Heart left ventricle (tissue), 13 donors: ENCODE data around the gene IL6.

Source experiments
- POLR2A ChIP-seq, 2 donors: fragments of 450-650 bp; IDR thresholded peaks; one replicate each; pipeline ENCODE4 v1.6.1; 2017; ENCODE audit warnings: antibody characterized with exemption in 2 of 2, mild to moderate bottlenecking in 2 of 2, moderate library complexity in 2 of 2
- TF ChIP-seq, protein P1 (sequence below), 12 donors: fragments of 200-600 bp; sonication (generic) in 4 of 12; IDR thresholded peaks; one replicate each; pipeline versions ENCODE4 v1.5.0 to v1.8.0; 2018 to 2022; ENCODE audit warnings: antibody characterized with exemption in 12 of 12, mild to moderate bottlenecking in 5 of 12
- donor health status: ischemic (EF 13 %, LVEDD 7.1; RV severe dilation, severe dysfunction).
- donor health status: DM: no; HTN: yes; CAD: no.
- donor health status: DM: no; HTN: no; CAD: no.
- donor health status: ischemic (EF 25% LVEDD 6.9; RV normal size, moderate dysfunction).
- donor health status: ischemic (EF 25% LVEDD 5.7; RV mildly dilated, moderate dysfunction).
- donor health status: ischemic (EF 35%, LVEDD 5.7; RV mildly dilated, moderate dysfunction).
- donor health status: nonischemic (EF 11% LVEDD 7.7; RV severe dilation, severe dysfunction).
- donor health status: DM: yes; HTN: yes; CAD: no.
- donor health status: PGD.
- donor health status: ischemic (EF 29% LVEDD 5.4; RV normal size, mild dysfunction).
- donor health status: nonischemic (EF 23%, LVEDD 6.1; RV moderate dilation, normal function).

DNA sequence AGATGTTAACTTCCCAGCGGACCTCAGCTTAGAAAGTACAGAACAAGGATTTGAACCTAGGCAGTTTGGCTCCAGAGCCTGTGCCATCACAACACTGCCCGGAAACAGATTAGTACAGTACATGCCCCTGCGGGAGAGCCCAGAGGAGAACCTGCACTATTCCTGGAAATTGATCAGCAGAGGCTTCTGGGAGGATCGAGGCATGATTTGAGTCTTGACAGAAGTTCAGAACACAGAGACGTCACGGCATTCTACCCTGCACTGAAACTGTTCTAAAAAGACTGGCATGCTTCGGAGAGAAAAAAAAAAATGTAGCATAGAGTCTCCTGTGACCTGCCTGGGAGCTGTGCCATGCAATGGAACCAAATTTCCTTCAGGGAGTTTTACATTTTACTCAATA, 9.2 kb upstream of the IL6 start:
- TF ChIP-seq, protein P1, sequence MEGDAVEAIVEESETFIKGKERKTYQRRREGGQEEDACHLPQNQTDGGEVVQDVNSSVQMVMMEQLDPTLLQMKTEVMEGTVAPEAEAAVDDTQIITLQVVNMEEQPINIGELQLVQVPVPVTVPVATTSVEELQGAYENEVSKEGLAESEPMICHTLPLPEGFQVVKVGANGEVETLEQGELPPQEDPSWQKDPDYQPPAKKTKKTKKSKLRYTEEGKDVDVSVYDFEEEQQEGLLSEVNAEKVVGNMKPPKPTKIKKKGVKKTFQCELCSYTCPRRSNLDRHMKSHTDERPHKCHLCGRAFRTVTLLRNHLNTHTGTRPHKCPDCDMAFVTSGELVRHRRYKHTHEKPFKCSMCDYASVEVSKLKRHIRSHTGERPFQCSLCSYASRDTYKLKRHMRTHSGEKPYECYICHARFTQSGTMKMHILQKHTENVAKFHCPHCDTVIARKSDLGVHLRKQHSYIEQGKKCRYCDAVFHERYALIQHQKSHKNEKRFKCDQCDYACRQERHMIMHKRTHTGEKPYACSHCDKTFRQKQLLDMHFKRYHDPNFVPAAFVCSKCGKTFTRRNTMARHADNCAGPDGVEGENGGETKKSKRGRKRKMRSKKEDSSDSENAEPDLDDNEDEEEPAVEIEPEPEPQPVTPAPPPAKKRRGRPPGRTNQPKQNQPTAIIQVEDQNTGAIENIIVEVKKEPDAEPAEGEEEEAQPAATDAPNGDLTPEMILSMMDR (IDR thresholded peaks at IDR 0.05): no peak
- no peak for TF ChIP-seq POLR2A (IDR thresholded peaks at IDR 0.05)
